ENCODE measurements around the gene COL4A1. TPM values are rescaled to one million over a fixed set of nuclear protein-coding genes. Genes with fewer than 3 reads are reported as not detected.

COL4A1 gene
- total RNA-seq, 1 donor from 2014 or later, result 105 TPM

GRCh38 chr13:110182003-110182402 is 125.0 kb downstream of the COL4A1 start:
- DNase-seq (ENCODE audit: low spot score), result no peak
- TF ChIP-seq EZH2phosphoT487 (IDR thresholded peaks at IDR 0.05) (no peak), EZH2 (IDR thresholded peaks at IDR 0.05) (no peak), CTCF (IDR thresholded peaks at IDR 0.05) (no peak)

DNA sequence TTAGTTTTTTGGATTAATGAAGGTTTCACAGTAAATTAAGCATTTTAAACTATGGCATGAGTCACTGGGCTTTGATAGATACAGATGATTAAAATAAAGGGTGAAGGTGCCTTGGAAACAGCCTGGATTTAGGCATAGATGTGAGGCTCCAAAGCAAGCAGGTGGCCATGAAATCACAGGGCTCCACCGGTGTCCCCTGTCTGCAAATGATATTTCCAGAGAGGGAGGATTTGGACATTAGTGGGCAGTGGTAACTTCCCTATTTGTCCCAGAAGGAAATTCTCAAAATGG is 127.2 kb downstream of the COL4A1 start:
- Histone ChIP-seq H3F3A (ENCODE audit: low read depth) (no peaks in the 10 kb centered on the region), H3K4me3 (no peak overlapping the region), H2AFZ (replicated peaks) (no peak overlapping the region), H4K20me1 (ENCODE audit: low read depth) (no peaks in the 10 kb centered on the region), H3K27ac (no peak overlapping the region), H3K4me1 (peaks cover 5% of the 10 kb centered on the region), H3K9ac (no peak overlapping the region), H3K27me3 (no peaks in the 10 kb centered on the region), H3K36me3 (no peaks in the 10 kb centered on the region), H3K4me2 (no peak overlapping the region), H3K79me2 (ENCODE audit: low read depth) (no peaks in the 10 kb centered on the region), H3K9me3 (ENCODE audit: low read depth) (no peaks in the 10 kb centered on the region)
- no peak for DNase-seq (ENCODE audit: low spot score)
- Mint-ChIP-seq H3K4me3 (no peak overlapping the region), H3K27me3 (ENCODE audit: insufficient read depth, low read depth) (peaks cover 4% of the 10 kb centered on the region), H3K4me1 (peaks cover 11% of the 10 kb centered on the region), H3K9me3 (no peaks in the 10 kb centered on the region), H3K27ac (peak overlapping the region; percentile 86), H3K36me3 (peaks cover 50% of the 10 kb centered on the region)
- TF ChIP-seq EZH2phosphoT487 (IDR thresholded peaks at IDR 0.05) (no peak), CTCF (IDR thresholded peaks at IDR 0.05) (no peak), EZH2 (IDR thresholded peaks at IDR 0.05) (no peak)

More at GRCh38 chr13:110182003-110182402, 125.0 kb downstream of the COL4A1 start:
- Histone ChIP-seq H3K36me3 (no peaks in the 10 kb centered on the region), H3K79me2 (ENCODE audit: low read depth) (no peaks in the 10 kb centered on the region), H3K9me3 (ENCODE audit: low read depth) (no peaks in the 10 kb centered on the region), H3K27ac (no peak overlapping the region), H3K27me3 (no peaks in the 10 kb centered on the region), H3K9ac (no peak overlapping the region), H3K4me1 (peaks cover 5% of the 10 kb centered on the region), H2AFZ (replicated peaks) (no peak overlapping the region), H3F3A (ENCODE audit: low read depth) (no peaks in the 10 kb centered on the region), H3K4me2 (no peak overlapping the region), H4K20me1 (ENCODE audit: low read depth) (no peaks in the 10 kb centered on the region), H3K4me3 (no peak overlapping the region)
- no peak overlapping the region for H3K4me3 Mint-ChIP-seq
- H3K4me1 Mint-ChIP-seq, result peaks cover 14% of the 10 kb centered on the region
- H3K36me3 Mint-ChIP-seq, result peaks cover 50% of the 10 kb centered on the region
- H3K9me3 Mint-ChIP-seq, result no peaks in the 10 kb centered on the region
- H3K27me3 Mint-ChIP-seq (ENCODE audit: insufficient read depth, low read depth), result peaks cover 4% of the 10 kb centered on the region
- H3K27ac Mint-ChIP-seq, result no peak overlapping the region

GRCh38 chr13:110179116-110179856 is 127.7 kb downstream of the COL4A1 start:
- Mint-ChIP-seq H3K27ac (peak overlapping the region; percentile 86), H3K36me3 (peaks cover 53% of the 10 kb centered on the region), H3K27me3 (ENCODE audit: insufficient read depth, low read depth) (peaks cover 4% of the 10 kb centered on the region), H3K9me3 (no peaks in the 10 kb centered on the region), H3K4me1 (peaks cover 11% of the 10 kb centered on the region), H3K4me3 (no peak overlapping the region)
- Histone ChIP-seq H3K9ac (no peak overlapping the region), H3K27me3 (no peaks in the 10 kb centered on the region), H3K27ac (no peak overlapping the region), H2AFZ (replicated peaks) (no peak overlapping the region), H3K79me2 (ENCODE audit: low read depth) (no peaks in the 10 kb centered on the region), H3K4me3 (no peak overlapping the region), H4K20me1 (ENCODE audit: low read depth) (no peaks in the 10 kb centered on the region), H3K9me3 (ENCODE audit: low read depth) (no peaks in the 10 kb centered on the region), H3K4me2 (no peak overlapping the region), H3K36me3 (no peaks in the 10 kb centered on the region), H3F3A (ENCODE audit: low read depth) (no peaks in the 10 kb centered on the region), H3K4me1 (peaks cover 5% of the 10 kb centered on the region)
- TF ChIP-seq EZH2 (IDR thresholded peaks at IDR 0.05), result no peak
- no peak for TF ChIP-seq EZH2phosphoT487 (IDR thresholded peaks at IDR 0.05)
- no peak for TF ChIP-seq CTCF (IDR thresholded peaks at IDR 0.05)
- DNase-seq (ENCODE audit: low spot score), result no peak

Data from neural progenitor cell (in vitro differentiated cells).